Ishikawa (cell line): Measurements from ENCODE around the gene B4GALT6.

Source experiments
- CEBPB ChIP-seq: IDR thresholded peaks from 2 replicates; pipeline ENCODE4 v1.6.1; 2012
- CREB1 ChIP-seq: IDR thresholded peaks from 2 replicates; pipeline ENCODE4 v1.6.1; 2012; ENCODE audit warnings: low read depth
- EGR1 ChIP-seq: IDR thresholded peaks from 2 replicates; pipeline ENCODE4 v1.6.1; 2012
- EP300 ChIP-seq: IDR thresholded peaks from 2 replicates; pipeline ENCODE4 v1.6.1; 2012; ENCODE audit warnings: borderline replicate concordance
- FOXM1 ChIP-seq: IDR thresholded peaks from 2 replicates; pipeline ENCODE4 v1.6.1; 2012; ENCODE audit warnings: low read depth, borderline replicate concordance
- MAX ChIP-seq: IDR thresholded peaks from 2 replicates; pipeline ENCODE4 v1.6.1; 2012
- NFIC ChIP-seq: IDR thresholded peaks from 2 replicates; pipeline ENCODE4 v1.6.1; 2012
- RAD21 ChIP-seq: IDR thresholded peaks from 2 replicates; pipeline ENCODE4 v1.6.1; 2012; ENCODE audit warnings: low read depth
- REST ChIP-seq: IDR thresholded peaks from 2 replicates; pipeline ENCODE4 v1.6.1; 2012; ENCODE audit warnings: low read depth, mild to moderate bottlenecking
- TAF1 ChIP-seq: IDR thresholded peaks from 2 replicates; pipeline ENCODE4 v1.6.1; 2012; ENCODE audit warnings: low read depth, mild to moderate bottlenecking
- TCF12 ChIP-seq: IDR thresholded peaks from 2 replicates; pipeline ENCODE4 v1.6.1; 2012; ENCODE audit warnings: low read depth
- TEAD4 ChIP-seq: IDR thresholded peaks from 2 replicates; pipeline ENCODE4 v1.6.1; 2012
- YY1 ChIP-seq: IDR thresholded peaks from 2 replicates; pipeline ENCODE4 v1.6.1; 2012; ENCODE audit warnings: low read depth
- ZBTB7A ChIP-seq: IDR thresholded peaks from 2 replicates; pipeline ENCODE4 v1.6.1; 2012; ENCODE audit warnings: low read depth
- TF ChIP-seq, protein P1 (sequence below): IDR thresholded peaks from 2 replicates; pipeline ENCODE4 v1.6.1; 2012

The B4GALT6 gene

DNA sequence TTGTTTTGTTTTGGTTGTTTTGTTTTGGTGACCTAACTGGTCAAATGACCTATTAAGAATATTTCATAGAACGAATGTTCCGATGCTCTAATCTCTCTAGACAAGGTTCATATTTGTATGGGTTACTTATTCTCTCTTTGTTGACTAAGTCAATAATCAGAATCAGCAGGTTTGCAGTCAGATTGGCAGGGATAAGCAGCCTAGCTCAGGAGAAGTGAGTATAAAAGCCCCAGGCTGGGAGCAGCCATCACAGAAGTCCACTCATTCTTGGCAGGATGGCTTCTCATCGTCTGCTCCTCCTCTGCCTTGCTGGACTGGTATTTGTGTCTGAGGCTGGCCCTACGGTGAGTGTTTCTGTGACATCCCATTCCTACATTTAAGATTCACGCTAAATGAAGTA lies 92.8 kb downstream of the B4GALT6 start, which contains the start of gene TTR:
TSS of gene TTR (plus strand) at position 250 of the 400 bp plus-strand sequence. CDS start at position 276, 26 bp downstream.
- TF ChIP-seq, protein P1, sequence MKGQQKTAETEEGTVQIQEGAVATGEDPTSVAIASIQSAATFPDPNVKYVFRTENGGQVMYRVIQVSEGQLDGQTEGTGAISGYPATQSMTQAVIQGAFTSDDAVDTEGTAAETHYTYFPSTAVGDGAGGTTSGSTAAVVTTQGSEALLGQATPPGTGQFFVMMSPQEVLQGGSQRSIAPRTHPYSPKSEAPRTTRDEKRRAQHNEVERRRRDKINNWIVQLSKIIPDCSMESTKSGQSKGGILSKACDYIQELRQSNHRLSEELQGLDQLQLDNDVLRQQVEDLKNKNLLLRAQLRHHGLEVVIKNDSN = no peak
- TF ChIP-seq TAF1 (no peak), CEBPB (no peak), TEAD4 (no peak), FOXM1 (no peak), REST (no peak), NFIC (no peak), YY1 (no peak), ZBTB7A (no peak)

DNA sequence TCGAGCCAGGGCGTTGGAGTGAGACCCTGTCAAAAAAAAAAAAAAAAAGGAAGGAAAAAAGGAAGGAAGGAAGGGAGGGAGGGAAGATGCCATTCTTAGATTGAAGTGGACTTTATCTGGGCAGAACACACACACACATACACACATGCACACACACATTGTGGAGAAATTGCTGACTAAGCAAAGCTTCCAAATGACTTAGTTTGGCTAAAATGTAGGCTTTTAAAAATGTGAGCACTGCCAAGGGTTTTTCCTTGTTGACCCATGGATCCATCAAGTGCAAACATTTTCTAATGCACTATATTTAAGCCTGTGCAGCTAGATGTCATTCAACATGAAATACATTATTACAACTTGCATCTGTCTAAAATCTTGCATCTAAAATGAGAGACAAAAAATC lies 93.3 kb downstream of the B4GALT6 start:
- TF ChIP-seq TCF12 (no peak), CEBPB (no peak), EGR1 (no peak), REST (no peak)

GRCh38 chr18:31590570-31590969 lies 93.8 kb downstream of the B4GALT6 start:
- TF ChIP-seq NFIC (no peak), RAD21 (no peak), EGR1 (no peak), TEAD4 (no peak), YY1 (no peak), CEBPB (no peak), REST (no peak), FOXM1 (no peak), EP300 (no peak), ZBTB7A (no peak), TCF12 (no peak)
- TF ChIP-seq, protein P1 = no peak

DNA sequence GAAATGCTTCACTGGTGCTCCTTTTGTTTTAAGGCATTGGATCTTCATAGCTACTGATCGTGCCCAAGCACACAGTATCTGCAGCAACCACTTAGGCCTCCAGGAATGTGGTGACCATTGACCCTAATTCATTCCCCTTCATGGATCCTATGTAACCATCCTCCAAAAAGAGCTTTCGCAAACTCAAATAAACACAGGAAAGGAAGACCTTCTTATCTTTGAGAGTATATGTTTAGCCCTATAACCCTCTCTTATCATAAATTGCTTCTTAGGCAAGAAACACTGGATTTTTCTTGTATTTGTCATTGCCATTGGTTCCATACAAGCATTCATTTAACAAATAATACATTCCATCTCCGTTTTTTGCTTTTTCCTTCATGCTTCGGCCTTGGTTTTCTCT lies 96.9 kb downstream of the B4GALT6 start:
- TF ChIP-seq EP300 (no peak), EGR1 (no peak), FOXM1 (no peak)

- TF ChIP-seq TEAD4 = no peak
- no peak for TF ChIP-seq EGR1
- TF ChIP-seq ZBTB7A = no peak
- no peak for TF ChIP-seq CEBPB
- TF ChIP-seq, protein P1 = no peak
- TF ChIP-seq CREB1 = no peak
- TF ChIP-seq RAD21 = no peak
- TF ChIP-seq FOXM1 = no peak
- no peak for TF ChIP-seq TAF1
- TF ChIP-seq MAX = no peak
- no peak for TF ChIP-seq NFIC
- no peak for TF ChIP-seq YY1
- TF ChIP-seq TCF12 = no peak
Observed at GRCh38 chr18:31586616-31587015, 97.8 kb downstream of the B4GALT6 start.
